CD4-positive, alpha-beta T cell treated with Interleukin-2 at 100 ng/mL for 4 hours (primary cell): ENCODE results near the gene BAD.
A peak's percentile ranks its signal among the peaks of the same experiment; 100 is the strongest.

Experiments used
- DNase-seq: peaks from one replicate; pipeline ENCODE4 v3.0.0-alpha.2; 2020; ENCODE audit warnings: low spot score

Gene BAD

GRCh38 chr11:64296236-64296635 lies 11.8 kb upstream of the BAD start:
- DNase-seq: no peak

GRCh38 chr11:64295760-64296159 lies 11.3 kb upstream of the BAD start:
- no peak for DNase-seq

GRCh38 chr11:64294774-64295173 lies 10.3 kb upstream of the BAD start:
- DNase-seq: no peak

GRCh38 chr11:64292460-64293254 lies 8.2 kb upstream of the BAD start:
- no peak for DNase-seq

- DNase-seq: no peak
Observed at GRCh38 chr11:64291752-64292459, 7.4 kb upstream of the BAD start.

- no peak for DNase-seq
Observed at GRCh38 chr11:64291262-64291751, 6.8 kb upstream of the BAD start, which contains the start of gene KCNK4. Gene KCNK4, plus strand, starts transcription at chr11:64291302. Its CDS starts 1,717 bp downstream, at chr11:64293019.

GRCh38 chr11:64290352-64291261 lies 6.1 kb upstream of the BAD start:
- no peak for DNase-seq

- no peak for DNase-seq
Observed at GRCh38 chr11:64289002-64289564, 4.6 kb upstream of the BAD start.

GRCh38 chr11:64288353-64288750 lies 3.9 kb upstream of the BAD start:
- DNase-seq: no peak

GRCh38 chr11:64287676-64288352 lies 3.3 kb upstream of the BAD start:
- no peak for DNase-seq

- DNase-seq: no peak
Observed at GRCh38 chr11:64286801-64287159, 2.3 kb upstream of the BAD start.

- DNase-seq: peak; percentile 19
Observed at GRCh38 chr11:64285885-64286800, 1.7 kb upstream of the BAD start.

GRCh38 chr11:64284962-64285884 lies 758 bp upstream of the BAD start, which contains the start of gene GPR137:
Gene GPR137, plus strand, starts transcription at chr11:64285848. Its CDS starts 677 bp downstream, at chr11:64286525.
- peak; percentile 91 for DNase-seq

- no peak for DNase-seq
Observed at GRCh38 chr11:64283092-64283491, 1.4 kb downstream of the BAD start.

GRCh38 chr11:64281957-64282770 lies 2.3 kb downstream of the BAD start:
- no peak for DNase-seq

GRCh38 chr11:64278576-64279190 lies 5.8 kb downstream of the BAD start:
- DNase-seq: no peak

- no peak for DNase-seq
Observed at GRCh38 chr11:64276653-64277431, 7.6 kb downstream of the BAD start.
